Large intestine (tissue), 12 donors: ENCODE data around the gene FMC1. TPM values are rescaled to one million over a fixed set of nuclear protein-coding genes. Genes with fewer than 3 reads are reported as not detected.

Experiments
- DNase-seq, 2 donors: peaks; one replicate each; pipeline versions ENCODE4 v3.0.0 to v3.0.0-alpha.2; 2013
- H3K27ac ChIP-seq: one replicate; pipeline ENCODE4 v1.5.1; 2013; ENCODE audit warnings: low read length
- H3K27me3 ChIP-seq: 2 replicates; pipeline ENCODE4 v1.6.1; 2013; ENCODE audit warnings: low read length; ENCODE audit not compliant: control insufficient read depth, insufficient read depth
- H3K36me3 ChIP-seq: 2 replicates; pipeline ENCODE4 v1.6.1; 2013; ENCODE audit warnings: low read length; ENCODE audit not compliant: control insufficient read depth, insufficient read depth
- H3K4me1 ChIP-seq: one replicate; pipeline ENCODE4 v1.6.1; 2013; ENCODE audit warnings: low read length; ENCODE audit not compliant: control insufficient read depth, insufficient read depth
- H3K4me3 ChIP-seq: one replicate; pipeline ENCODE4 v1.5.1; 2013; ENCODE audit warnings: low read length
- H3K9me3 ChIP-seq: one replicate; pipeline ENCODE4 v1.6.1; 2013; ENCODE audit warnings: mild to moderate bottlenecking, low read depth, low read length, moderate library complexity; ENCODE audit not compliant: control insufficient read depth
- WGBS: methylation state at CpG from one replicate; pipeline ENCODE4 v1.1.5; 2013; ENCODE audit warnings: low lambda C conversion rate; ENCODE audit not compliant: insufficient coverage; 5-methylcytosine and 5-hydroxymethylcytosine counted together
- long read RNA-seq, 11 donors: transcript quantifications; one replicate each; lab custom pipeline, GENCODE V29; 2026
- polyA plus RNA-seq: library from polyadenylated mRNA; unstranded; fragments of 120-200 nt; gene quantifications from one replicate; pipeline ENCODE4 v1.2.1, GENCODE V29; 2013

Gene FMC1
- 19.0 TPM for polyA plus RNA-seq
- long read RNA-seq, donor 1, transcript FMC1-201 (2 exons, 1,210 nt) = major isoform, 15 of 21 reads
- long read RNA-seq, donor 1, partial matches to known transcripts = 6 of 21 reads
- long read RNA-seq, donor 1, other reads (novel, unspliced or antisense) = 0 of 21 reads
- long read RNA-seq, donor 2, transcript FMC1-201 (2 exons, 1,210 nt) = major isoform, 38 of 49 reads
- long read RNA-seq, donor 2, partial matches to known transcripts = 10 of 49 reads
- long read RNA-seq, donor 2, other reads (novel, unspliced or antisense) = 0 of 49 reads
- long read RNA-seq, donor 3, transcript FMC1-201 (2 exons, 1,210 nt) = major isoform, 59 of 59 reads
- long read RNA-seq, donor 3, partial matches to known transcripts = 0 of 59 reads
- long read RNA-seq, donor 3, other reads (novel, unspliced or antisense) = 0 of 59 reads
- long read RNA-seq, donor 4, partial matches to known transcripts = 0 of 5 reads
- long read RNA-seq, donor 4, other reads (novel, unspliced or antisense) = 0 of 5 reads
- long read RNA-seq, donor 5, transcript FMC1-201 (2 exons, 1,210 nt) = major isoform, 28 of 29 reads
- long read RNA-seq, donor 5, partial matches to known transcripts = 0 of 29 reads
- long read RNA-seq, donor 5, other reads (novel, unspliced or antisense) = 0 of 29 reads
- long read RNA-seq, donor 6, transcript FMC1-201 (2 exons, 1,210 nt) = major isoform, 43 of 70 reads
- long read RNA-seq, donor 6, partial matches to known transcripts = 26 of 70 reads
- long read RNA-seq, donor 6, other reads (novel, unspliced or antisense) = 0 of 70 reads
- long read RNA-seq, donor 7, transcript FMC1-201 (2 exons, 1,210 nt) = major isoform, 31 of 33 reads
- long read RNA-seq, donor 7, partial matches to known transcripts = 0 of 33 reads
- long read RNA-seq, donor 7, other reads (novel, unspliced or antisense) = 0 of 33 reads
- long read RNA-seq, donor 8, transcript FMC1-201 (2 exons, 1,210 nt) = major isoform, 37 of 38 reads
- long read RNA-seq, donor 8, partial matches to known transcripts = 0 of 38 reads
- long read RNA-seq, donor 8, other reads (novel, unspliced or antisense) = 0 of 38 reads
- long read RNA-seq, donor 9, transcript FMC1-201 (2 exons, 1,210 nt) = major isoform, 35 of 39 reads
- long read RNA-seq, donor 9, partial matches to known transcripts = 0 of 39 reads
- long read RNA-seq, donor 9, other reads (novel, unspliced or antisense) = 0 of 39 reads
- long read RNA-seq, donor 10, transcript FMC1-201 (2 exons, 1,210 nt) = major isoform, 25 of 25 reads
- long read RNA-seq, donor 10, partial matches to known transcripts = 0 of 25 reads
- long read RNA-seq, donor 10, other reads (novel, unspliced or antisense) = 0 of 25 reads
- long read RNA-seq, donor 11, transcript FMC1-201 (2 exons, 1,210 nt) = major isoform, 21 of 22 reads
- long read RNA-seq, donor 11, partial matches to known transcripts = 0 of 22 reads
- long read RNA-seq, donor 11, other reads (novel, unspliced or antisense) = 0 of 22 reads

GRCh38 chr7:139341058-139341775, at the start of gene FMC1:
Gene FMC1, plus strand, starts transcription at chr7:139341337. Its CDS starts 48 bp downstream, at chr7:139341385.
- H3K36me3 ChIP-seq = peaks cover 4% of the 10 kb centered on the region
- peaks cover 5% of the 10 kb centered on the region for H3K4me1 ChIP-seq
- DNase-seq = peak; percentile 93 to 97
- peaks cover 5% of the 10 kb centered on the region for H3K9me3 ChIP-seq
- H3K27me3 ChIP-seq = no peaks in the 10 kb centered on the region
- H3K27ac ChIP-seq = peak within 1 kb of the TSS; percentile 97
- WGBS = no CpG with 5 or more reads among the region's 54 CpGs
- peak within 1 kb of the TSS; percentile 78 for H3K4me3 ChIP-seq

- Histone ChIP-seq H3K27me3 (no peaks in the 10 kb centered on the region), H3K4me3 (no peak overlapping the region), H3K9me3 (no peaks in the 10 kb centered on the region), H3K36me3 (peaks cover 12% of the 10 kb centered on the region), H3K27ac (no peak overlapping the region), H3K4me1 (peaks cover 28% of the 10 kb centered on the region)
- WGBS = 83% methylated on average over 1 of the region's 7 CpGs
- DNase-seq = no peak
Measured at GRCh38 chr7:139292821-139293220, 48.3 kb upstream of the FMC1 start.

- no peak for DNase-seq
- Histone ChIP-seq H3K4me1 (peaks cover 34% of the 10 kb centered on the region), H3K27ac (no peak overlapping the region), H3K27me3 (no peaks in the 10 kb centered on the region), H3K4me3 (no peak overlapping the region), H3K9me3 (no peaks in the 10 kb centered on the region), H3K36me3 (peaks cover 6% of the 10 kb centered on the region)
- WGBS = no CpG with 5 or more reads among the region's 2 CpGs
Measured at GRCh38 chr7:139293534-139293933, 47.6 kb upstream of the FMC1 start.

GRCh38 chr7:139294241-139294640, 46.9 kb upstream of the FMC1 start:
- peaks cover 6% of the 10 kb centered on the region for H3K36me3 ChIP-seq

GRCh38 chr7:139294951-139295575, 46.1 kb upstream of the FMC1 start:
- Histone ChIP-seq H3K27ac (peak overlapping the region; percentile 70), H3K4me3 (no peak overlapping the region), H3K36me3 (peaks cover 6% of the 10 kb centered on the region), H3K4me1 (peaks cover 40% of the 10 kb centered on the region), H3K9me3 (no peaks in the 10 kb centered on the region), H3K27me3 (no peaks in the 10 kb centered on the region)
- DNase-seq = peak; percentile 12 to 69
- 100% methylated on average over 3 of the region's 6 CpGs for WGBS

More at GRCh38 chr7:139294241-139294640, 46.9 kb upstream of the FMC1 start:
- Histone ChIP-seq H3K27me3 (no peaks in the 10 kb centered on the region), H3K4me1 (peaks cover 39% of the 10 kb centered on the region), H3K4me3 (no peak overlapping the region), H3K27ac (peak overlapping the region; percentile 70), H3K9me3 (no peaks in the 10 kb centered on the region)
- WGBS = no CpG with 5 or more reads among the region's 4 CpGs
- no peak for DNase-seq

GRCh38 chr7:139297795-139298194, 43.3 kb upstream of the FMC1 start:
- DNase-seq = peak; percentile 69 to 86
- no peaks in the 10 kb centered on the region for H3K27me3 ChIP-seq
- peaks cover 6% of the 10 kb centered on the region for H3K36me3 ChIP-seq
- H3K4me1 ChIP-seq = peaks cover 56% of the 10 kb centered on the region
- H3K4me3 ChIP-seq = peak overlapping the region; percentile 12
- WGBS = 0% methylated on average over 3 of the region's 6 CpGs
- H3K27ac ChIP-seq = peak overlapping the region; percentile 90
- H3K9me3 ChIP-seq = no peaks in the 10 kb centered on the region

- Histone ChIP-seq H3K27me3 (no peaks in the 10 kb centered on the region), H3K36me3 (peaks cover 1% of the 10 kb centered on the region), H3K27ac (peak overlapping the region; percentile 90), H3K9me3 (no peaks in the 10 kb centered on the region), H3K4me3 (no peak overlapping the region), H3K4me1 (peaks cover 59% of the 10 kb centered on the region)
- peak in 1 of 2 donors; percentile 55 for DNase-seq
- WGBS = 20% methylated on average over 1 of the region's 2 CpGs
Measured at GRCh38 chr7:139299296-139299695, 41.8 kb upstream of the FMC1 start.

- no peak overlapping the region for H3K27ac ChIP-seq
- DNase-seq = no peak
- no peaks in the 10 kb centered on the region for H3K9me3 ChIP-seq
- peaks cover 51% of the 10 kb centered on the region for H3K4me1 ChIP-seq
- H3K27me3 ChIP-seq = no peaks in the 10 kb centered on the region
- H3K36me3 ChIP-seq = no peaks in the 10 kb centered on the region
- H3K4me3 ChIP-seq = no peak overlapping the region
- 29% methylated on average over 1 of the region's 2 CpGs for WGBS
Measured at GRCh38 chr7:139300390-139300789, 40.7 kb upstream of the FMC1 start.

GRCh38 chr7:139304517-139304916, 36.6 kb upstream of the FMC1 start:
- WGBS = no CpG with 5 or more reads among the region's 1 CpG
- DNase-seq = no peak

More at GRCh38 chr7:139304517-139304916, 36.6 kb upstream of the FMC1 start:
- Histone ChIP-seq H3K4me3 (no peak overlapping the region), H3K27me3 (no peaks in the 10 kb centered on the region), H3K27ac (no peak overlapping the region), H3K9me3 (no peaks in the 10 kb centered on the region), H3K36me3 (peaks cover 4% of the 10 kb centered on the region), H3K4me1 (peaks cover 20% of the 10 kb centered on the region)
